ENCODE measurements around the gene RFESD. TPM values are rescaled to one million over a fixed set of nuclear protein-coding genes. Genes with fewer than 3 reads are reported as not detected.

Gene RFESD
- total and polyA plus RNA-seq, 2 of the 13 experiments (the other 11 are each of a cell fraction or from before 2014, with no cell fraction given) = 1.1 to 2.2 TPM

DNA sequence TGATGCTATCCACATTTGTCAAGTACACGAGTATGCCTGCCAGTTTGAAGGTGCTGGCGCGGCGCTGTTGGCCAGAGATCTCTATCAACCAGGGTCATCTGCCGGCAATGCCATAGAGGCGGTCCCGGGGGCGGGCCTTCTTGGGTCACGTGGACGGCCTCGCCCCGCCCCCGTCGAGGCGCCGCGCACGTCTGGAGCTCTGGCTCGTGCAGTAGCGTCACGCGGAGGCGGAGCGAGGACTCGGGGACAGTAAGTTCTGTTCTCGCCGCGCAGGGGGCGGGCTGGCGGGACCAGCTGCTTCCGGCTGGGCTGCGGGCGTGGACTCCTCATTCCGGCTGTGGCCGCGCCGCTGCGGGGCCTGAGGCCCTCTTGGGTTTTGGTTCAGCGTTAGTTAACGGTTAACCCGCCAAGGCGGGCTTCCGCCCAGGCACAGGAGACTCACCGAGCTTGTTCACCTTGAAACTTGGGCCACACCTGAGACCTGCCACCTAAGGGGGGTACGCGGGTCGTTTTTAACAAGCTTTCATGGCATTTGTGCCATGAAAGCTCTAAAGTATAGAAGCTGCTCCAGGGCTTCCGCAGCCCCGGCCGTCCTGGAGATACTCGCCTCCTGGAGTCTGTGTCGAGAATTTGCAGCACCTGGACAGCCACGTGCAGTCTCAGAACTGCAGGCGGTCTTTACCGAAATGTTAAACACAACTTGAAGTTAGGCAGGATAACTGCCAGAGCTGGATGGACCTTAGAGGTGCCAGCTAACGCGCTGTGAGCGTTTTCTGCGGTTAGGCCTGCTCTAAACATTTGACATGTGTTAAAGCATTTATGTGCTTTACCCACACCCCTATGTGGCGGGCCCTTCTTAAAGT, at the start of gene RFESD (continued):
- no peak for TF ChIP-seq ZNF407 (CRISPR knock-in tag; IDR thresholded peaks at IDR 0.05; ENCODE audit: not compliant biosample characterization)
- TF ChIP-seq ZNF773 (CRISPR knock-in tag; IDR thresholded peaks at IDR 0.05; ENCODE audit: borderline replicate concordance) = 0 out of 2 replicates have a peak, but pooled peaks have one; percentile 39
- no peak for TF ChIP-seq NFE2 (CRISPR knock-in tag; IDR thresholded peaks at IDR 0.05)
- TF ChIP-seq ZNF776 (CRISPR knock-in tag; IDR thresholded peaks at IDR 0.05) = no peak
- TF ChIP-seq, protein P1, sequence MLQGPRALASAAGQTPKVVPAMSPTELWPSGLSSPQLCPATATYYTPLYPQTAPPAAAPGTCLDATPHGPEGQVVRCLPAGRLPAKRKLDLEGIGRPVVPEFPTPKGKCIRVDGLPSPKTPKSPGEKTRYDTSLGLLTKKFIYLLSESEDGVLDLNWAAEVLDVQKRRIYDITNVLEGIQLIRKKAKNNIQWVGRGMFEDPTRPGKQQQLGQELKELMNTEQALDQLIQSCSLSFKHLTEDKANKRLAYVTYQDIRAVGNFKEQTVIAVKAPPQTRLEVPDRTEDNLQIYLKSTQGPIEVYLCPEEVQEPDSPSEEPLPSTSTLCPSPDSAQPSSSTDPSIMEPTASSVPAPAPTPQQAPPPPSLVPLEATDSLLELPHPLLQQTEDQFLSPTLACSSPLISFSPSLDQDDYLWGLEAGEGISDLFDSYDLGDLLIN (CRISPR knock-in tag; IDR thresholded peaks at IDR 0.05; ENCODE audit: borderline replicate concordance) = peak; percentile 14; the same call in 1 of the 2 replicates
- peak; percentile 79; the same call in 1 of the 2 replicates for TF ChIP-seq ZFX (CRISPR knock-in tag; IDR thresholded peaks at IDR 0.05; ENCODE audit: low read depth)
- no peak for TF ChIP-seq FOXA1 (IDR thresholded peaks at IDR 0.05)
- peak; percentile 31 for TF ChIP-seq FOXA1 (CRISPR knock-in tag; IDR thresholded peaks at IDR 0.05)
- 0 out of 2 replicates have a peak, but pooled peaks have one; percentile 53 for TF ChIP-seq ZFP37 (CRISPR knock-in tag; IDR thresholded peaks at IDR 0.05; ENCODE audit: borderline replicate concordance)
- TF ChIP-seq ZNF879 (CRISPR knock-in tag; IDR thresholded peaks at IDR 0.05) = no peak
- peak; percentile 96 for TF ChIP-seq SALL1 (CRISPR knock-in tag; IDR thresholded peaks at IDR 0.05)
- TF ChIP-seq DNMT3B (CRISPR knock-in tag; conservative IDR thresholded peaks at IDR 0.05) = no peak; the same call in 1 of the 2 replicates
- TF ChIP-seq SOX13 (IDR thresholded peaks at IDR 0.05) = no peak
- TF ChIP-seq SOX13 (CRISPR knock-in tag; conservative IDR thresholded peaks at IDR 0.05 in 1 of 2, IDR thresholded peaks at IDR 0.05 in 1 of 2) = peak in 1 of 2 experiments; percentile 76; a peak in 2 of 4 replicates
- 0 out of 2 replicates have a peak, but pooled peaks have one; percentile 41 for TF ChIP-seq PHF8 (CRISPR knock-in tag; IDR thresholded peaks at IDR 0.05)
